Nephron (organoid): ENCODE measurements around the gene WNT8B.

Experiments
- H3K27ac Mint-ChIP-seq, 3 experiments: 2 replicates each; pipeline ENCODE4 v1.8.0; 2020; ENCODE audit warnings: mixed read lengths in 3 of 3, mild to moderate bottlenecking in 2 of 3, moderate library complexity in 1 of 3
- H3K27me3 Mint-ChIP-seq: 2 replicates; pipeline ENCODE4 v1.8.0; 2021; ENCODE audit warnings: low read depth, mild to moderate bottlenecking, moderate library complexity, mixed read lengths
- H3K36me3 Mint-ChIP-seq: 2 replicates; pipeline ENCODE4 v1.8.0; 2020; ENCODE audit warnings: low read depth, mixed read lengths
- H3K4me1 Mint-ChIP-seq: 2 replicates; pipeline ENCODE4 v1.8.0; 2020; ENCODE audit warnings: mixed read lengths
- H3K4me3 Mint-ChIP-seq, 3 experiments: 2 replicates each; pipeline ENCODE4 v1.8.0; 2020; ENCODE audit warnings: mild to moderate bottlenecking in 3 of 3, mixed read lengths in 3 of 3, moderate library complexity in 2 of 3
- H3K9me3 Mint-ChIP-seq: 2 replicates; pipeline ENCODE4 v1.8.0; 2020; ENCODE audit warnings: mixed read lengths
- TF ChIP-seq, protein P1 (sequence below), 3 experiments: fragments of 200-600 bp; sonication (generic); IDR thresholded peaks; one replicate each; pipeline ENCODE4 v1.5.0; 2021; ENCODE audit warnings: antibody characterized with exemption in 3 of 3; ENCODE audit not compliant: unreplicated experiment in 3 of 3

Gene WNT8B

DNA sequence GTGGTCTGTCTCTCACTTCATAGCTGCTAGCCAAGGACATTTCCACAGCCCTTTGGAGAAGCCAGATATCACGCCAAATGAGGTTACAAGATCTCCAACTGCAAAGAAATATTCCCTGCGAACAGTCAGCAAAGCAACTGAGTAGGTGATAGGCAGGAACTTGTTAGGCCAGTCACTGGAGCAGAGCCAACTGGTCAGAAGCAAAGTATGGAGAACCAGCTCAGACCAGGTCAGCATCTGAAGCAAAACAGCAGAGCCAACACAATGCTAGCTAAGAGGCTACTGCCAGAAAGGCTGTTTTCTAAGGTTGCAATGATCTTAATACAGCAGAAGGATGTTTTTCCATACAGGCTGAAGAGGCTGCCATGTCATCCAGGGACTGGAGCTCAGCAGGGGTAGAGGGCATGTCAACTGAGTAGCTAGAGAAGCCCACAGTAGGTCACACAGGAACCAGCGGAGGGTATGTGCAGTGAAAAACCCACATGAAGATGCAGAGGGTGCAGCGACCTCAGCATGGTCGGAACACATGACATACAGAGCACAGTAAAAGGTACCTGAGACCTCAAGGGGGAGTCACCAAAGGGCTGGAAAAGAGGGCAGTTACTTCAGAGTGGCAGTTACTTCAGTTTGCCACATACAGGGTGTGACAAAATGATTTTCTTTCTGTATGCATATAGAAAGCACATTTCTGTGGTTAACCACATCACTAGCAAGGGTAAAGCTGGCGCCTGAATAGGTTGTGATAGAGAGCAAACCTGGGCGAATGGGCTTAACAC is 47.9 kb downstream of the WNT8B start:
- H3K27ac Mint-ChIP-seq, result no peak overlapping the region
- TF ChIP-seq, protein P1, sequence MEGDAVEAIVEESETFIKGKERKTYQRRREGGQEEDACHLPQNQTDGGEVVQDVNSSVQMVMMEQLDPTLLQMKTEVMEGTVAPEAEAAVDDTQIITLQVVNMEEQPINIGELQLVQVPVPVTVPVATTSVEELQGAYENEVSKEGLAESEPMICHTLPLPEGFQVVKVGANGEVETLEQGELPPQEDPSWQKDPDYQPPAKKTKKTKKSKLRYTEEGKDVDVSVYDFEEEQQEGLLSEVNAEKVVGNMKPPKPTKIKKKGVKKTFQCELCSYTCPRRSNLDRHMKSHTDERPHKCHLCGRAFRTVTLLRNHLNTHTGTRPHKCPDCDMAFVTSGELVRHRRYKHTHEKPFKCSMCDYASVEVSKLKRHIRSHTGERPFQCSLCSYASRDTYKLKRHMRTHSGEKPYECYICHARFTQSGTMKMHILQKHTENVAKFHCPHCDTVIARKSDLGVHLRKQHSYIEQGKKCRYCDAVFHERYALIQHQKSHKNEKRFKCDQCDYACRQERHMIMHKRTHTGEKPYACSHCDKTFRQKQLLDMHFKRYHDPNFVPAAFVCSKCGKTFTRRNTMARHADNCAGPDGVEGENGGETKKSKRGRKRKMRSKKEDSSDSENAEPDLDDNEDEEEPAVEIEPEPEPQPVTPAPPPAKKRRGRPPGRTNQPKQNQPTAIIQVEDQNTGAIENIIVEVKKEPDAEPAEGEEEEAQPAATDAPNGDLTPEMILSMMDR (IDR thresholded peaks at IDR 0.05; ENCODE audit: unreplicated experiment in 3 of 3), result no peak
- no peaks in the 10 kb centered on the region for H3K9me3 Mint-ChIP-seq
- no peak overlapping the region for H3K4me3 Mint-ChIP-seq
- peaks cover 13% of the 10 kb centered on the region for H3K36me3 Mint-ChIP-seq
- H3K27me3 Mint-ChIP-seq, result no peaks in the 10 kb centered on the region
- no peaks in the 10 kb centered on the region for H3K4me1 Mint-ChIP-seq

DNA sequence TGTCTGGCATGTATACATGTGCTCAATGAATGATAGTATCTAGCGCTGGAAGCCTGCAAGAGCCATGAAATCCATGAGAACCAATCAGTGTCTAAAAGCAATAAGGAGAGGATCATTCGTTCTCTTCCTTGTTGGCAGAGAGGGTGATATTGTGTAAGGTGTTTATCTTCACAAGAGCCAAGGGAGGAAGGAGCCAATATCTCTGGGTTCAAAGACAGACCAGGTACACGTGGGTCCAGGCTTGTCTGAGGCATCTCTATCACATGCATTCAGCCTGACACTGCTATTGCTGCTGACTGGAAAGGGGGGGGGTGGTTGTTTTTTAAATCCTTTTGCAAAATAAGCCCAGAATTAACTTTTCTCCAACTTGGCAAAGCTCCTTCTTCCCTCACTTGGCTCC is 52.8 kb downstream of the WNT8B start:
- Mint-ChIP-seq H3K9me3 (no peaks in the 10 kb centered on the region), H3K4me3 (no peak overlapping the region), H3K27me3 (peaks cover 26% of the 10 kb centered on the region), H3K4me1 (peaks cover 5% of the 10 kb centered on the region), H3K27ac (no peak overlapping the region), H3K36me3 (peaks cover 10% of the 10 kb centered on the region)
- TF ChIP-seq, protein P1 (IDR thresholded peaks at IDR 0.05; ENCODE audit: unreplicated experiment in 3 of 3), result no peak

DNA sequence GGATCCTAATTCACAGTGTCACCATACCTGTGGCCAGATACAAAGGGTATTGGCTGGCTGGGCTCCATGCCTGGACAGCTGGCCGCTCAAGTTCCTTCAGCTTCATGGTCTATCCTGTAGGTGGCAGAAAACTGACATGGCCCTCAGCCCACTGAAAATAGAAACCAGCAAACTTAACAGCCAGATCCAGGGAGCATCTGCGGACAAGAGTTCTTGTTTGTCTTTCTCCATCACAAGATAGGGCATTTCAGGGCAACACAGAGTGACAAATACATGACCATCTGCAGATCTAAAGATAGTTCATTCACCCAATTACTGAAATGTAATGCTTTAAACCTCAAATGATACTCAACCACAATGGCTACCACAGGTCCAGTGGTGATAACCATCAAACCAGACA is 54.0 kb downstream of the WNT8B start:
- Mint-ChIP-seq H3K9me3 (no peaks in the 10 kb centered on the region), H3K36me3 (peaks cover 12% of the 10 kb centered on the region), H3K4me1 (peaks cover 5% of the 10 kb centered on the region), H3K27me3 (peaks cover 37% of the 10 kb centered on the region), H3K4me3 (no peak overlapping the region), H3K27ac (no peak overlapping the region)
- TF ChIP-seq, protein P1 (IDR thresholded peaks at IDR 0.05; ENCODE audit: unreplicated experiment in 3 of 3), result no peak

DNA sequence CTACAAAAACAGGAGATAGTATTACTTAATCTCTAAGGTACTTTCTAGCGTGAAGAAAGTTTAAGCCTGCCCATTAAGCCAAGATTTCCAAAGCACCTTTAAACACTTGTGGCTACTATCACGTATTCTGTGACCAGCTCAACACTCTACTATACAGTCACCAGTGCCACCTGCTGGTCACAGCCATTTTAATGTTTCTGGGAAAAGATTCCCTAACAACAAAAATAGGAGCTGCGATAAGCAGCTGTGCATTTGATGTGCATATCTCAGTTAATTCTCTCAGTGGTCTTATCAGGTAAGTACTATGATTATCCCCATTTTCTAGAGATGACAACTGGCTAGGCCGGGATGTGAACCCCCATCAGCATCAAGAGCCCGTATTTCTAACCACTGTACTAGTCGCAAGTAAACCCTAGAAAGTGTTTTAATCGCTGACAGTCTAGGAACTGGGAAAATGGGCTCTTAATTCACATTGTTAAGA is 56.0 kb downstream of the WNT8B start:
- Mint-ChIP-seq H3K9me3 (no peaks in the 10 kb centered on the region), H3K27ac (no peak overlapping the region), H3K36me3 (peaks cover 20% of the 10 kb centered on the region), H3K4me1 (peaks cover 5% of the 10 kb centered on the region), H3K27me3 (peaks cover 40% of the 10 kb centered on the region), H3K4me3 (peak overlapping the region; percentile 83 to 93 (median 85))
- TF ChIP-seq, protein P1 (IDR thresholded peaks at IDR 0.05; ENCODE audit: unreplicated experiment in 3 of 3), result peak; percentile 64 to 86 (median 81)

DNA sequence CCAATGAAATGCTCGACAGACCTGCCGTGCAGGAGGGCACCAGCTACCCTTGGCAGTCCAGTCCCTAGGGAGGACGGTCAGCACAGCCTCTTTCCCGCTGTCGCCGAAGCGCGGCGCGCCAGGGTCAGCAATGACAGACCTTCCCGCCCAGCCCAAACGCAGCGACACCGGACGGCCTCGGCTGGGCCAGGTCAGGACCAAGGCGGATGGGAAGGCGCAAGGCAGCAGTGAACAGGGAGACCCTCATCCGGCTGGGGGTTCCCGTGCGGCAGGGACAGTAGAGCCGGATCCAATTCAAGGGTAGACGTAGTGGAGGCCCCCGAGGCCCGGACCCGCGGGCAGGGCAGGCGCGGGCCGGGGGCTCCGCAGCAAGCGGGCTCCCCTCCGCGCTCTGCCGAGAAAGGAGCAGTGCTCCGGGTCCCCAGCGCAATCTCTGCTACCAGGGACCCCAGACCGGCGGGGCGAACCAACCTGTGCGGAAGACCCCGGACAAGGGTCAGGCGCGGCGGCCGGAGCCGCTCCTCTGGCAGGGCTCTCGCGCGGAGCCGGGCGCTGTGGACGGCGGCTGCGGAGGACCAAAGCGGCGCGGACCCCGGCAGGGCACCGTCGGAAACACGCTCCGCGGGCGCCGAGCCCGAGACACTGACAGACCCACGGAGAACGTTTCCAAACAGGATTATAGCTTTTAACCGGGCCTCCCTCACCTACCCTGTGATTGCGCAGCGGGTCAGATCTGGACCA is 56.7 kb downstream of the WNT8B start, which contains the start of gene SEC31B:
Gene SEC31B, minus strand, starts transcription at position 551 of the 741 bp plus-strand sequence. CDS start 2,909 bp downstream, outside the sequence.
- Mint-ChIP-seq H3K9me3 (no peaks in the 10 kb centered on the region), H3K27me3 (peaks cover 40% of the 10 kb centered on the region), H3K36me3 (peaks cover 24% of the 10 kb centered on the region), H3K4me3 (peak within 1 kb of the TSS; percentile 83 to 93 (median 85)), H3K27ac (no peak within 1 kb of the TSS), H3K4me1 (peaks cover 5% of the 10 kb centered on the region)
- TF ChIP-seq, protein P1 (IDR thresholded peaks at IDR 0.05; ENCODE audit: unreplicated experiment in 3 of 3), result no peak
